HEK293 (cell line): ENCODE results near the gene HARBI1.

Source experiments
- GLI2 ChIP-seq: fragments of 450-650 bp; formaldehyde crosslinking; IDR thresholded peaks from 2 replicates; pipeline ENCODE4; 2017; ENCODE audit warnings: missing biosample characterization, missing genetic modification characterization, low read depth, borderline replicate concordance
- GLIS1 ChIP-seq: fragments of 450-650 bp; formaldehyde crosslinking; IDR thresholded peaks from 2 replicates; pipeline ENCODE4 v1.5.1; 2016; ENCODE audit warnings: missing biosample characterization, missing genetic modification characterization
- KLF7 ChIP-seq: fragments of 450-650 bp; formaldehyde crosslinking; IDR thresholded peaks from 2 replicates; pipeline ENCODE4 v1.5.1; 2016; ENCODE audit warnings: missing biosample characterization, missing genetic modification characterization, borderline replicate concordance
- OVOL3 ChIP-seq: fragments of 450-650 bp; formaldehyde crosslinking; IDR thresholded peaks from 2 replicates; pipeline ENCODE4 v1.5.1; 2016; ENCODE audit warnings: missing biosample characterization, missing genetic modification characterization
- SP2 ChIP-seq: fragments of 450-650 bp; formaldehyde crosslinking; IDR thresholded peaks from 2 replicates; pipeline ENCODE4 v1.5.1; 2016; ENCODE audit warnings: missing biosample characterization, missing genetic modification characterization
- SP7 ChIP-seq: fragments of 450-650 bp; formaldehyde crosslinking; IDR thresholded peaks from 2 replicates; pipeline ENCODE4 v1.5.1; 2016; ENCODE audit warnings: missing biosample characterization, missing genetic modification characterization
- ZBTB11 ChIP-seq: fragments of 450-650 bp; formaldehyde crosslinking; conservative IDR thresholded peaks from 2 replicates; pipeline ENCODE4 v1.5.1; 2016; ENCODE audit warnings: low read depth, missing biosample characterization, missing genetic modification characterization
- ZBTB17 ChIP-seq: fragments of 450-650 bp; formaldehyde crosslinking; IDR thresholded peaks from 2 replicates; pipeline ENCODE4 v1.5.1; 2016; ENCODE audit warnings: missing biosample characterization, missing genetic modification characterization
- ZBTB21 ChIP-seq: fragments of 450-650 bp; formaldehyde crosslinking; IDR thresholded peaks from 2 replicates; pipeline ENCODE4 v1.5.1; 2017; ENCODE audit warnings: missing biosample characterization, missing genetic modification characterization
- ZBTB7A ChIP-seq: fragments of 450-650 bp; formaldehyde crosslinking; IDR thresholded peaks from 2 replicates; pipeline ENCODE4 v1.5.1; 2016; ENCODE audit warnings: low read depth, missing biosample characterization, missing genetic modification characterization
- ZBTB8A ChIP-seq: fragments of 450-650 bp; formaldehyde crosslinking; IDR thresholded peaks from 2 replicates; pipeline ENCODE4 v1.5.1; 2016; ENCODE audit warnings: missing biosample characterization, missing genetic modification characterization
- ZNF121 ChIP-seq: fragments of 450-650 bp; formaldehyde crosslinking; IDR thresholded peaks from 2 replicates; pipeline ENCODE4 v1.5.1; 2016; ENCODE audit warnings: missing biosample characterization, missing genetic modification characterization
- ZNF16 ChIP-seq: fragments of 450-650 bp; formaldehyde crosslinking; IDR thresholded peaks from 2 replicates; pipeline ENCODE4 v1.5.1; 2016; ENCODE audit warnings: low read depth, missing biosample characterization, missing genetic modification characterization
- ZNF223 ChIP-seq: fragments of 450-650 bp; formaldehyde crosslinking; IDR thresholded peaks from 2 replicates; pipeline ENCODE4 v1.5.1; 2016; ENCODE audit warnings: missing biosample characterization, missing genetic modification characterization
- ZNF37A ChIP-seq: fragments of 450-650 bp; IDR thresholded peaks from 2 replicates; pipeline ENCODE4 v1.5.1; 2018; ENCODE audit warnings: missing biosample characterization, missing genetic modification characterization
- ZNF398 ChIP-seq: fragments of 450-650 bp; formaldehyde crosslinking; IDR thresholded peaks from 2 replicates; pipeline ENCODE4 v1.5.1; 2017; ENCODE audit warnings: missing biosample characterization, missing genetic modification characterization
- ZNF623 ChIP-seq: fragments of 450-650 bp; formaldehyde crosslinking; IDR thresholded peaks from 2 replicates; pipeline ENCODE4 v1.5.1; 2016; ENCODE audit warnings: missing biosample characterization, missing genetic modification characterization
- ZNF629 ChIP-seq: fragments of 450-650 bp; formaldehyde crosslinking; IDR thresholded peaks from 2 replicates; pipeline ENCODE4 v1.5.1; 2017; ENCODE audit warnings: missing biosample characterization, missing genetic modification characterization
- ZNF639 ChIP-seq: fragments of 450-650 bp; formaldehyde crosslinking; IDR thresholded peaks from 2 replicates; pipeline ENCODE4 v1.5.1; 2016; ENCODE audit warnings: missing biosample characterization, missing genetic modification characterization
- ZSCAN30 ChIP-seq: fragments of 450-650 bp; IDR thresholded peaks from 2 replicates; pipeline ENCODE4 v1.5.1; 2018; ENCODE audit warnings: missing biosample characterization, mild to moderate bottlenecking, missing genetic modification characterization, moderate library complexity
- TF ChIP-seq, protein P1 (sequence below): fragments of 450-650 bp; formaldehyde crosslinking; IDR thresholded peaks from 2 replicates; pipeline ENCODE4 v1.5.1; 2016; ENCODE audit warnings: missing biosample characterization, missing genetic modification characterization
- TF ChIP-seq, protein P2 (sequence below): fragments of 450-650 bp; formaldehyde crosslinking; optimal IDR thresholded peaks from 2 replicates; pipeline ENCODE3; 2016; ENCODE audit warnings: missing biosample characterization, mild to moderate bottlenecking, missing genetic modification characterization
- TF ChIP-seq, protein P3 (sequence below): fragments of 450-650 bp; formaldehyde crosslinking; IDR thresholded peaks from 2 replicates; pipeline ENCODE4 v1.5.1; 2016; ENCODE audit warnings: missing biosample characterization, missing genetic modification characterization
- TF ChIP-seq, protein P4 (sequence below): fragments of 450-650 bp; formaldehyde crosslinking; IDR thresholded peaks from 2 replicates; pipeline ENCODE4 v1.5.1; 2017; ENCODE audit warnings: missing biosample characterization, mild to moderate bottlenecking, missing genetic modification characterization, moderate library complexity

The HARBI1 gene

GRCh38 chr11:46617134-46617971 is at the start of gene HARBI1, which contains the start of gene ATG13 (continued):
- TF ChIP-seq, protein P1, sequence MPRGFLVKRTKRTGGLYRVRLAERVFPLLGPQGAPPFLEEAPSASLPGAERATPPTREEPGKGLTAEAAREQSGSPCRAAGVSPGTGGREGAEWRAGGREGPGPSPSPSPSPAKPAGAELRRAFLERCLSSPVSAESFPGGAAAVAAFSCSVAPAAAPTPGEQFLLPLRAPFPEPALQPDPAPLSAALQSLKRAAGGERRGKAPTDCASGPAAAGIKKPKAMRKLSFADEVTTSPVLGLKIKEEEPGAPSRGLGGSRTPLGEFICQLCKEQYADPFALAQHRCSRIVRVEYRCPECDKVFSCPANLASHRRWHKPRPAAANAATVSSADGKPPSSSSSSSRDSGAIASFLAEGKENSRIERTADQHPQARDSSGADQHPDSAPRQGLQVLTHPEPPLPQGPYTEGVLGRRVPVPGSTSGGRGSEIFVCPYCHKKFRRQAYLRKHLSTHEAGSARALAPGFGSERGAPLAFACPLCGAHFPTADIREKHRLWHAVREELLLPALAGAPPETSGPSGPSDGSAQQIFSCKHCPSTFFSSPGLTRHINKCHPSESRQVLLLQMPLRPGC = peak; percentile 68; the same call in 1 of the 2 replicates
- TF ChIP-seq ZSCAN30 = peak; percentile 44; the same call in 1 of the 2 replicates
- peak; percentile 82 for TF ChIP-seq ZBTB8A (tag by site-specific recombination)
- no peak; the same call in 1 of the 2 replicates for TF ChIP-seq OVOL3 (tag by site-specific recombination)
- TF ChIP-seq ZBTB17 (tag by site-specific recombination) = 0 out of 2 replicates have a peak, but pooled peaks have one; percentile 14
- TF ChIP-seq ZNF223 (tag by site-specific recombination) = no peak
- no peak for TF ChIP-seq GLI2
- TF ChIP-seq, protein P2, sequence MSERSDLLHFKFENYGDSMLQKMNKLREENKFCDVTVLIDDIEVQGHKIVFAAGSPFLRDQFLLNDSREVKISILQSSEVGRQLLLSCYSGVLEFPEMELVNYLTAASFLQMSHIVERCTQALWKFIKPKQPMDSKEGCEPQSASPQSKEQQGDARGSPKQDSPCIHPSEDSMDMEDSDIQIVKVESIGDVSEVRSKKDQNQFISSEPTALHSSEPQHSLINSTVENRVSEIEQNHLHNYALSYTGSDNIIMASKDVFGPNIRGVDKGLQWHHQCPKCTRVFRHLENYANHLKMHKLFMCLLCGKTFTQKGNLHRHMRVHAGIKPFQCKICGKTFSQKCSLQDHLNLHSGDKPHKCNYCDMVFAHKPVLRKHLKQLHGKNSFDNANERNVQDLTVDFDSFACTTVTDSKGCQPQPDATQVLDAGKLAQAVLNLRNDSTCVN (tag by site-specific recombination) = peak; percentile 84
- TF ChIP-seq ZNF37A (tag by site-specific recombination) = no peak
- TF ChIP-seq ZNF16 = no peak
- no peak for TF ChIP-seq ZNF121
- TF ChIP-seq, protein P3, sequence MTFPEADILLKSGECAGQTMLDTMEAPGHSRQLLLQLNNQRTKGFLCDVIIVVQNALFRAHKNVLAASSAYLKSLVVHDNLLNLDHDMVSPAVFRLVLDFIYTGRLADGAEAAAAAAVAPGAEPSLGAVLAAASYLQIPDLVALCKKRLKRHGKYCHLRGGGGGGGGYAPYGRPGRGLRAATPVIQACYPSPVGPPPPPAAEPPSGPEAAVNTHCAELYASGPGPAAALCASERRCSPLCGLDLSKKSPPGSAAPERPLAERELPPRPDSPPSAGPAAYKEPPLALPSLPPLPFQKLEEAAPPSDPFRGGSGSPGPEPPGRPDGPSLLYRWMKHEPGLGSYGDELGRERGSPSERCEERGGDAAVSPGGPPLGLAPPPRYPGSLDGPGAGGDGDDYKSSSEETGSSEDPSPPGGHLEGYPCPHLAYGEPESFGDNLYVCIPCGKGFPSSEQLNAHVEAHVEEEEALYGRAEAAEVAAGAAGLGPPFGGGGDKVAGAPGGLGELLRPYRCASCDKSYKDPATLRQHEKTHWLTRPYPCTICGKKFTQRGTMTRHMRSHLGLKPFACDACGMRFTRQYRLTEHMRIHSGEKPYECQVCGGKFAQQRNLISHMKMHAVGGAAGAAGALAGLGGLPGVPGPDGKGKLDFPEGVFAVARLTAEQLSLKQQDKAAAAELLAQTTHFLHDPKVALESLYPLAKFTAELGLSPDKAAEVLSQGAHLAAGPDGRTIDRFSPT (tag by site-specific recombination) = peak; percentile 44; the same call in 1 of the 2 replicates
- 0 out of 2 replicates have a peak, but pooled peaks have one; percentile 5 for TF ChIP-seq GLIS1 (tag by site-specific recombination)
- peak; percentile 74 for TF ChIP-seq SP2
- TF ChIP-seq ZNF398 (tag by site-specific recombination) = peak; percentile 60
- TF ChIP-seq, protein P4, sequence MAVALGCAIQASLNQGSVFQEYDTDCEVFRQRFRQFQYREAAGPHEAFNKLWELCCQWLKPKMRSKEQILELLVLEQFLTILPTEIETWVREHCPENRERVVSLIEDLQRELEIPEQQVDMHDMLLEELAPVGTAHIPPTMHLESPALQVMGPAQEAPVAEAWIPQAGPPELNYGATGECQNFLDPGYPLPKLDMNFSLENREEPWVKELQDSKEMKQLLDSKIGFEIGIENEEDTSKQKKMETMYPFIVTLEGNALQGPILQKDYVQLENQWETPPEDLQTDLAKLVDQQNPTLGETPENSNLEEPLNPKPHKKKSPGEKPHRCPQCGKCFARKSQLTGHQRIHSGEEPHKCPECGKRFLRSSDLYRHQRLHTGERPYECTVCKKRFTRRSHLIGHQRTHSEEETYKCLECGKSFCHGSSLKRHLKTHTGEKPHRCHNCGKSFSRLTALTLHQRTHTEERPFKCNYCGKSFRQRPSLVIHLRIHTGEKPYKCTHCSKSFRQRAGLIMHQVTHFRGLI (tag by site-specific recombination) = peak; percentile 65; the same call in 1 of the 2 replicates
- peak; percentile 67; the same call in 1 of the 2 replicates for TF ChIP-seq SP7 (tag by site-specific recombination)
- TF ChIP-seq ZNF639 (tag by site-specific recombination) = peak; percentile 84; the same call in 1 of the 2 replicates
- peak; percentile 46; the same call in 1 of the 2 replicates for TF ChIP-seq ZNF629 (tag by site-specific recombination)
- 0 out of 2 replicates have a peak, but pooled peaks have one; percentile 56 for TF ChIP-seq ZBTB7A (tag by site-specific recombination)
- TF ChIP-seq ZBTB11 = peak; percentile 31
- TF ChIP-seq ZBTB21 (tag by site-specific recombination) = peak; percentile 19; the same call in 1 of the 2 replicates
- peak; percentile 91; the same call in 1 of the 2 replicates for TF ChIP-seq KLF7 (tag by site-specific recombination)
- TF ChIP-seq ZNF623 = peak; percentile 26; the same call in 1 of the 2 replicates
- TF ChIP-seq, all 188 proteins: peak for 53
